Activated gamma-delta T cell (primary cell): ENCODE data around the gene SLC27A4.

ENCODE experiments used
- DNase-seq: peaks from one replicate; lab custom pipeline; 2025; lab: John Stamatoyannopoulos, UW

Gene SLC27A4

GRCh38 chr9:128365525-128365924, 25.2 kb downstream of the SLC27A4 start:
- DNase-seq, result no peak

- DNase-seq, result no peak
These were observed 28.8 kb downstream of the SLC27A4 start for GRCh38 chr9:128369024-128369706.

GRCh38 chr9:128370367-128370751, 30.0 kb downstream of the SLC27A4 start:
- DNase-seq, result no peak

- DNase-seq, result peak; percentile 92
These were observed 30.7 kb downstream of the SLC27A4 start, which contains the start of gene URM1 for GRCh38 chr9:128370752-128371629. Gene URM1, plus strand, starts transcription at chr9:128371374. Its CDS starts 7 bp downstream, at chr9:128371381.

- DNase-seq, result no peak
These were observed 31.3 kb downstream of the SLC27A4 start for GRCh38 chr9:128371630-128372117.

GRCh38 chr9:128372188-128372641, 31.9 kb downstream of the SLC27A4 start:
- no peak for DNase-seq

GRCh38 chr9:128372784-128373183, 32.5 kb downstream of the SLC27A4 start:
- no peak for DNase-seq

- no peak for DNase-seq
These were observed 33.9 kb downstream of the SLC27A4 start for GRCh38 chr9:128374221-128374675.

- DNase-seq, result no peak
These were observed 35.5 kb downstream of the SLC27A4 start for GRCh38 chr9:128375865-128376264.

GRCh38 chr9:128382261-128382660, 41.9 kb downstream of the SLC27A4 start:
- no peak for DNase-seq

GRCh38 chr9:128383007-128383753, 42.9 kb downstream of the SLC27A4 start:
- DNase-seq, result no peak

- no peak for DNase-seq
These were observed 43.5 kb downstream of the SLC27A4 start for GRCh38 chr9:128383791-128384190.

- no peak for DNase-seq
These were observed 44.6 kb downstream of the SLC27A4 start for GRCh38 chr9:128384801-128385495.

GRCh38 chr9:128385496-128386460, 45.5 kb downstream of the SLC27A4 start:
- DNase-seq, result no peak

- DNase-seq, result no peak
These were observed 47.8 kb downstream of the SLC27A4 start for GRCh38 chr9:128388150-128388549.

GRCh38 chr9:128389395-128390149, 49.2 kb downstream of the SLC27A4 start:
- DNase-seq, result no peak

- DNase-seq, result no peak
These were observed 50.0 kb downstream of the SLC27A4 start for GRCh38 chr9:128390150-128390812.

GRCh38 chr9:128390813-128391711, 50.7 kb downstream of the SLC27A4 start:
- no peak for DNase-seq
